ENCODE measurements around the gene FAM163B. TPM values are rescaled to one million over a fixed set of nuclear protein-coding genes. Genes with fewer than 3 reads are reported as not detected.

FAM163B gene
- total and polyA plus RNA-seq, 4 donors, result 2.1 to 4.0 (median 3.4) TPM

DNA sequence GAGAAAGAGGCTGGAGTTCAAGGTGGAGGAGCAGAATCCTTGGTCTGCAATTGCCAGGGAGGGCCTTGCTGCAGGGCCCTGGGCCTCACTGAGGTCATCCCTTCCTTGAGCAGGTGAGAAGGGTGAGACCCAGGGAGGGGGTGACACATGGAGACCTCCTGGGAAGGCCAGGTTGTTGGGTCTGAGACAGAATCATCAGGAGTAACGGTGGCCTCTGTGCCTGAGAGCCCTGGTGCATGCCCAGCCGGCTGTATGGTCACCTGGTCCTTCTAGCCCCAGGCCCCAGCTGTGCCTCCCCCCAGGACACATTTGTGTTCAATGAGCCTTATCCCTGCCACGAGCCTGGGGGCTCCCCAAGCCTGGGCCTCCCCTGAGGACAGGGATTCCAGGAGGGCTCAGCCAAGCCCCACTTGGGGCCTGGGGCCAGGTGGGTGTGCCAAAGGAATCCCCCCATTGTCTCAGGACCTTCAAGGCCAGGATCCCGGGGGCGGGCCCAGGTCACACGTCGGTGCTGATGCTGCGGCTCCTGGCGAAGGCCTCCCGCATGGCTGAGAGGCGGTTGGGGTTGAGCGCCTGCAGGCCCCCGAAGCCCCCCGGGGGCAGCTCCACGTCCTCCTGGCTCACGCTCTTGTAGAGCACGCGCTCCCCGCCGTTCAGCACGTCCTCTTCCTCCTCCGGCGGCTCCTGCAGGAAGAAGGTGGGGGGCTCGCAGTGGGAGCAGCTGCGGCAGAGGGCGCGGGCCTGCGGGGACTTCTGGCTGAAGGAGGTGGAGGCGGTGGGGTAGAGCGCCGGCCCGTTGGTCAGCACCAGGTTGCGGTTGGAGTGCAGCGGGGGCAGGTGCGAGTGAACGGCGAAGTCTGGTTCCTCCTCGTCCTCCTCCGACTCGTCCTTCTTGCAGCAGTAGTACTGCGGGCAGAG, 30.4 kb downstream of the FAM163B start:
- Histone ChIP-seq H3K27me3 (ENCODE audit: control insufficient read depth in 4 of 4, insufficient read depth in 4 of 4, low read length in 3 of 4) (no peaks in the 10 kb centered on the region), H3K27ac (ENCODE audit: low read depth in 1 of 2, low read length in 2 of 2) (peak overlapping the region in 1 of 2 donors; percentile 8), H3K9ac (ENCODE audit: low read depth in 1 of 2, low read length in 2 of 2) (no peak overlapping the region), H3K4me3 (ENCODE audit: low read depth in 1 of 3, low read length in 3 of 3) (no peak overlapping the region), H3K9me3 (ENCODE audit: control insufficient read depth in 4 of 4, low read length in 3 of 4) (no peaks in the 10 kb centered on the region), H3K4me1 (ENCODE audit: control insufficient read depth in 4 of 4, insufficient read depth in 4 of 4, low read length in 3 of 4) (no peaks in the 10 kb centered on the region), H3K36me3 (ENCODE audit: control insufficient read depth in 4 of 4, insufficient read depth in 3 of 4, low read depth in 1 of 4, low read length in 3 of 4) (no peaks in the 10 kb centered on the region)
- TF ChIP-seq RAD21 (IDR thresholded peaks at IDR 0.05) (no peak), HNF4A (conservative IDR thresholded peaks at IDR 0.05) (no peak)
- WGBS, result 58% methylated on average over 41 of the region's 41 CpGs
- no peak for DNase-seq (ENCODE audit: low spot score)

DNA sequence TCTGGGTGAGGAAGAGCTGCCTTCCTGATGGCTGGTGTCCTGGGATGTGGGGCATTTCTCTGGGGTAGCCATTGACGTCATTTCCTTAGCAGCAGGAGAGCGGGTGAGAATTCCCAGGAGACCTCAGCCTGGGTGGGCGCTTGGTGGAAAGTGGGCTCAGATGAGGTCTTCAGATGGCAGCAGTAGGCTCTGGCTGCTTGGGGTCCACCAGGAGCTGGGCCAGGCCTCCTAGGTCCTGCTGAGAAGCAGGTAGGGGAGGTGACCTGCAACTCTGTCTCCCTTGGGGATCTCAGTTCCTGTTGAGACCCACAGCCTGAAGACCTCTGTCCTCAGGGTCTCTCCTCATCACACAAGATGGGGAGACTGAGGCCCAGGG, 31.5 kb downstream of the FAM163B start:
- Histone ChIP-seq H3K4me1 (ENCODE audit: control insufficient read depth in 4 of 4, insufficient read depth in 4 of 4, low read length in 3 of 4) (no peaks in the 10 kb centered on the region), H3K36me3 (ENCODE audit: control insufficient read depth in 4 of 4, insufficient read depth in 3 of 4, low read depth in 1 of 4, low read length in 3 of 4) (no peaks in the 10 kb centered on the region), H3K9me3 (ENCODE audit: control insufficient read depth in 4 of 4, low read length in 3 of 4) (no peaks in the 10 kb centered on the region), H3K27ac (ENCODE audit: low read depth in 1 of 2, low read length in 2 of 2) (peak overlapping the region; percentile 47 to 57), H3K27me3 (ENCODE audit: control insufficient read depth in 4 of 4, insufficient read depth in 4 of 4, low read length in 3 of 4) (no peaks in the 10 kb centered on the region), H3K9ac (ENCODE audit: low read depth in 1 of 2, low read length in 2 of 2) (no peak overlapping the region), H3K4me3 (ENCODE audit: low read depth in 1 of 3, low read length in 3 of 3) (no peak overlapping the region)
- no peak for DNase-seq (ENCODE audit: low spot score)
- no peak for TF ChIP-seq HNF4G (IDR thresholded peaks at IDR 0.05)
- TF ChIP-seq, protein P1, sequence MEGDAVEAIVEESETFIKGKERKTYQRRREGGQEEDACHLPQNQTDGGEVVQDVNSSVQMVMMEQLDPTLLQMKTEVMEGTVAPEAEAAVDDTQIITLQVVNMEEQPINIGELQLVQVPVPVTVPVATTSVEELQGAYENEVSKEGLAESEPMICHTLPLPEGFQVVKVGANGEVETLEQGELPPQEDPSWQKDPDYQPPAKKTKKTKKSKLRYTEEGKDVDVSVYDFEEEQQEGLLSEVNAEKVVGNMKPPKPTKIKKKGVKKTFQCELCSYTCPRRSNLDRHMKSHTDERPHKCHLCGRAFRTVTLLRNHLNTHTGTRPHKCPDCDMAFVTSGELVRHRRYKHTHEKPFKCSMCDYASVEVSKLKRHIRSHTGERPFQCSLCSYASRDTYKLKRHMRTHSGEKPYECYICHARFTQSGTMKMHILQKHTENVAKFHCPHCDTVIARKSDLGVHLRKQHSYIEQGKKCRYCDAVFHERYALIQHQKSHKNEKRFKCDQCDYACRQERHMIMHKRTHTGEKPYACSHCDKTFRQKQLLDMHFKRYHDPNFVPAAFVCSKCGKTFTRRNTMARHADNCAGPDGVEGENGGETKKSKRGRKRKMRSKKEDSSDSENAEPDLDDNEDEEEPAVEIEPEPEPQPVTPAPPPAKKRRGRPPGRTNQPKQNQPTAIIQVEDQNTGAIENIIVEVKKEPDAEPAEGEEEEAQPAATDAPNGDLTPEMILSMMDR (IDR thresholded peaks at IDR 0.05; ENCODE audit: low read depth, low read length, missing input control), result no peak
- TF ChIP-seq TAF1 (conservative IDR thresholded peaks at IDR 0.05), result no peak
- no peak for TF ChIP-seq YY1 (IDR thresholded peaks at IDR 0.05)
- no peak for TF ChIP-seq GABPA (IDR thresholded peaks at IDR 0.05 in 1 of 2, conservative IDR thresholded peaks at IDR 0.05 in 1 of 2)
- TF ChIP-seq RXRA (IDR thresholded peaks at IDR 0.05), result no peak
- TF ChIP-seq, protein P2, sequence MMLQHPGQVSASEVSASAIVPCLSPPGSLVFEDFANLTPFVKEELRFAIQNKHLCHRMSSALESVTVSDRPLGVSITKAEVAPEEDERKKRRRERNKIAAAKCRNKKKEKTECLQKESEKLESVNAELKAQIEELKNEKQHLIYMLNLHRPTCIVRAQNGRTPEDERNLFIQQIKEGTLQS (IDR thresholded peaks at IDR 0.05), result no peak
- no peak for TF ChIP-seq HNF4A (conservative IDR thresholded peaks at IDR 0.05)
- TF ChIP-seq EGR1 (IDR thresholded peaks at IDR 0.05; ENCODE audit: low read depth in 2 of 2), result no peak
- no peak for TF ChIP-seq FOXA2 (IDR thresholded peaks at IDR 0.05)
- TF ChIP-seq NR2F2 (IDR thresholded peaks at IDR 0.05), result no peak
- no peak for TF ChIP-seq SP1 (IDR thresholded peaks at IDR 0.05)
- TF ChIP-seq, protein P3, sequence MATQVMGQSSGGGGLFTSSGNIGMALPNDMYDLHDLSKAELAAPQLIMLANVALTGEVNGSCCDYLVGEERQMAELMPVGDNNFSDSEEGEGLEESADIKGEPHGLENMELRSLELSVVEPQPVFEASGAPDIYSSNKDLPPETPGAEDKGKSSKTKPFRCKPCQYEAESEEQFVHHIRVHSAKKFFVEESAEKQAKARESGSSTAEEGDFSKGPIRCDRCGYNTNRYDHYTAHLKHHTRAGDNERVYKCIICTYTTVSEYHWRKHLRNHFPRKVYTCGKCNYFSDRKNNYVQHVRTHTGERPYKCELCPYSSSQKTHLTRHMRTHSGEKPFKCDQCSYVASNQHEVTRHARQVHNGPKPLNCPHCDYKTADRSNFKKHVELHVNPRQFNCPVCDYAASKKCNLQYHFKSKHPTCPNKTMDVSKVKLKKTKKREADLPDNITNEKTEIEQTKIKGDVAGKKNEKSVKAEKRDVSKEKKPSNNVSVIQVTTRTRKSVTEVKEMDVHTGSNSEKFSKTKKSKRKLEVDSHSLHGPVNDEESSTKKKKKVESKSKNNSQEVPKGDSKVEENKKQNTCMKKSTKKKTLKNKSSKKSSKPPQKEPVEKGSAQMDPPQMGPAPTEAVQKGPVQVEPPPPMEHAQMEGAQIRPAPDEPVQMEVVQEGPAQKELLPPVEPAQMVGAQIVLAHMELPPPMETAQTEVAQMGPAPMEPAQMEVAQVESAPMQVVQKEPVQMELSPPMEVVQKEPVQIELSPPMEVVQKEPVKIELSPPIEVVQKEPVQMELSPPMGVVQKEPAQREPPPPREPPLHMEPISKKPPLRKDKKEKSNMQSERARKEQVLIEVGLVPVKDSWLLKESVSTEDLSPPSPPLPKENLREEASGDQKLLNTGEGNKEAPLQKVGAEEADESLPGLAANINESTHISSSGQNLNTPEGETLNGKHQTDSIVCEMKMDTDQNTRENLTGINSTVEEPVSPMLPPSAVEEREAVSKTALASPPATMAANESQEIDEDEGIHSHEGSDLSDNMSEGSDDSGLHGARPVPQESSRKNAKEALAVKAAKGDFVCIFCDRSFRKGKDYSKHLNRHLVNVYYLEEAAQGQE (IDR thresholded peaks at IDR 0.05), result no peak
- TF ChIP-seq RAD21 (IDR thresholded peaks at IDR 0.05), result no peak
- TF ChIP-seq, protein P4, sequence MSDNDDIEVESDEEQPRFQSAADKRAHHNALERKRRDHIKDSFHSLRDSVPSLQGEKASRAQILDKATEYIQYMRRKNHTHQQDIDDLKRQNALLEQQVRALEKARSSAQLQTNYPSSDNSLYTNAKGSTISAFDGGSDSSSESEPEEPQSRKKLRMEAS (IDR thresholded peaks at IDR 0.05), result no peak
- no peak for TF ChIP-seq JUND (IDR thresholded peaks at IDR 0.05)
- WGBS, result 79% methylated on average over 3 of the region's 3 CpGs

Measured in liver (tissue), 9 donors.